NCI-H748 (cell line): Measurements from ENCODE around the gene CACNA1H.

Source experiments
- DNase-seq: peaks from one replicate; lab custom pipeline; 2025; ENCODE audit not compliant: unreplicated experiment; lab: John Stamatoyannopoulos, UW

Gene CACNA1H

GRCh38 chr16:1156055-1156982 lies 3.4 kb downstream of the CACNA1H start:
- no peak for DNase-seq

- DNase-seq, result no peak
These were observed 4.2 kb downstream of the CACNA1H start for GRCh38 chr16:1156983-1157638.

- DNase-seq, result no peak
These were observed 4.9 kb downstream of the CACNA1H start for GRCh38 chr16:1157639-1158455.

GRCh38 chr16:1158456-1159324 lies 5.8 kb downstream of the CACNA1H start:
- DNase-seq, result no peak

- DNase-seq, result no peak
These were observed 6.5 kb downstream of the CACNA1H start for GRCh38 chr16:1159325-1159972.

GRCh38 chr16:1159973-1160772 lies 7.3 kb downstream of the CACNA1H start:
- no peak for DNase-seq

- DNase-seq, result no peak
These were observed 8.0 kb downstream of the CACNA1H start for GRCh38 chr16:1160773-1161348.

GRCh38 chr16:1162701-1163566 lies 10.0 kb downstream of the CACNA1H start:
- DNase-seq, result no peak

- DNase-seq, result no peak
These were observed 10.7 kb downstream of the CACNA1H start for GRCh38 chr16:1163567-1164055.

- no peak for DNase-seq
These were observed 11.5 kb downstream of the CACNA1H start for GRCh38 chr16:1164382-1164781.

GRCh38 chr16:1164975-1165374 lies 12.1 kb downstream of the CACNA1H start:
- DNase-seq, result no peak

- DNase-seq, result no peak
These were observed 12.6 kb downstream of the CACNA1H start for GRCh38 chr16:1165511-1165910.

- DNase-seq, result peak; percentile 95
These were observed 14.6 kb downstream of the CACNA1H start for GRCh38 chr16:1167276-1168107.

GRCh38 chr16:1168837-1169236 lies 15.9 kb downstream of the CACNA1H start:
- DNase-seq, result no peak

- no peak for DNase-seq
These were observed 16.6 kb downstream of the CACNA1H start for GRCh38 chr16:1169285-1170075.

GRCh38 chr16:1170076-1170418 lies 17.1 kb downstream of the CACNA1H start:
- DNase-seq, result no peak
